GM18505 (cell line): ENCODE data around the gene INO80B.
A peak's percentile ranks its signal among the peaks of the same experiment; 100 is the strongest.

Experiments
- ATAC-seq: cut with Tn5 transposase; IDR thresholded peaks from one replicate; pipeline ENCODE4 v1.9.1; 2021; ENCODE audit not compliant: unreplicated experiment
- POLR2A ChIP-seq: IDR thresholded peaks from 4 replicates; pipeline ENCODE4 v1.6.1; 2011; ENCODE audit warnings: borderline replicate concordance; ENCODE audit not compliant: insufficient read depth, insufficient read length; ENCODE audit errors: extremely low read depth

INO80B gene

DNA sequence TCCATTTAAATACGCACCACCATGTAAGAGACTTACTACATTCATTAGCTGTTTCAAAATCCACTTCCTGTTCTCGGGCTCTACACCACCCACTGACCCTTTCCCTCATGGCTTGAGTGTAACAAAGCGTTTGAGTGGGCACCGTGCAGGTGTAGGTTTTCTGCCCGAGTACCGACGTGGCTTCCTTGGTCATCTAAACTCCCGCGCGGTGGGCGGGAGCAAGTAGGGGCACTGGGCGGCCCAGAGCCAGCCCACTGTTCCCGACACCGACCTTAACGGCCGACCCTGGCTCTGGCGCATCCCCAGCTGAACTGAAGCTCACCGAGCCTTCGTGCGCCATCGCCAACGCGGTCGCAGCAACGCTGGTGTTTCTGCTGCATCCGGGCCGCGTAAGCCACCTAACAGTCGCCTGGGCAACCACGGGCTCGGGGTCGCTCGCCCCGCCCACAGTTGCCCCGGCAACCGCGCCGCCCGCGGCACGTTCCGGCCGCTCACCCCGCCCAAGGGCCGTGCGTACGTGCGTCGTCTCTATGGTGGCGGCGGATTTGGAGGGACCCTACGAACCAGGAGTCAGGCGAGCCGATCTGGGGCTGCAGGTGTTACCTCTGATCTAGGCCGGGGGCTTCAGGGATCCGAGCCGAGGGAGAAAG lies 33.5 kb upstream of the INO80B start, which contains the start of the genes C2orf81 and WDR54:
Gene C2orf81, minus strand, starts transcription at position 399 of the 650 bp plus-strand sequence. Its CDS starts 59 bp downstream, at position 340.
Gene WDR54, plus strand, starts transcription at position 510 of the 650 bp plus-strand sequence. CDS start 424 bp downstream, outside the sequence.
- TF ChIP-seq POLR2A: peak; percentile 90
- ATAC-seq: peak; percentile 86

DNA sequence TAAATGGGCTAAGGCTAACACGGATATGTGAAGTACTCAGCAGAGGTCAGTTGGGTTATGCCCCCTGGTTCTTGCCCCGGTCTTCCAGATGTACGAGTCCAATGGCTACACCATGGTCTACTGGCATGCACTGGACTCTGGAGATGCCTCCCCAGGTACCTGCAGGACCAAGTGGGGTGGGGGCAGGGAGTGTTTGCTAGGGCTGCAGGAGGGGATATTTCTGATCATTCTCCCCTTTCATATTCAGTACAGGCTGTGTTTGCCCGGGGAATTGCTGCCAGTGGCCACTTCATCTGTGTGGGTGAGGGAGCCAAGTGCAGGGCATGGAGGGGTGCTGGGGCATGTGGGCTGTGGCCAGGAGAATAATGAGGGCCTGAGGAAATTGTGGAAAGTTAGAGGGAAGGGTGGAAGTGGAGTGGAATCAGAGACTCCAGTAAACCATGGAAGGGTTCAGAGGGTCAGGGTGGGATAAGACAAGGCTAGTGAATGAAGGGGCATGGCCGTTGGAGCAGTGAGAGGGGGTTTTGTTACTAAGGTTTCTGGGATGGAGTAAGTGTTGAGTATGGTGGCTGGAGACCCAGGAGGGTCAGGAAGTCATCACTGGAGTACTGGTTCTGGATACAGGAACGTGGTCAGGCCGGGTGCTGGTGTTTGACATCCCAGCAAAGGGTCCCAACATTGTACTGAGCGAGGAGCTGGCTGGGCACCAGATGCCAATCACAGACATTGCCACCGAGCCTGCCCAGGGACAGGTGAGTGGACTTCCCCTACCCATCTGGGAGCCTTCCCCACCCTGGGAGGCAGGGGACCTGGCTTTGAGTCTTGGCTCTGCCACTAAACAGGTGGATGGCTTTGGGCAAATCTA lies 31.4 kb upstream of the INO80B start:
- no peak for ATAC-seq
- TF ChIP-seq POLR2A: no peak

DNA sequence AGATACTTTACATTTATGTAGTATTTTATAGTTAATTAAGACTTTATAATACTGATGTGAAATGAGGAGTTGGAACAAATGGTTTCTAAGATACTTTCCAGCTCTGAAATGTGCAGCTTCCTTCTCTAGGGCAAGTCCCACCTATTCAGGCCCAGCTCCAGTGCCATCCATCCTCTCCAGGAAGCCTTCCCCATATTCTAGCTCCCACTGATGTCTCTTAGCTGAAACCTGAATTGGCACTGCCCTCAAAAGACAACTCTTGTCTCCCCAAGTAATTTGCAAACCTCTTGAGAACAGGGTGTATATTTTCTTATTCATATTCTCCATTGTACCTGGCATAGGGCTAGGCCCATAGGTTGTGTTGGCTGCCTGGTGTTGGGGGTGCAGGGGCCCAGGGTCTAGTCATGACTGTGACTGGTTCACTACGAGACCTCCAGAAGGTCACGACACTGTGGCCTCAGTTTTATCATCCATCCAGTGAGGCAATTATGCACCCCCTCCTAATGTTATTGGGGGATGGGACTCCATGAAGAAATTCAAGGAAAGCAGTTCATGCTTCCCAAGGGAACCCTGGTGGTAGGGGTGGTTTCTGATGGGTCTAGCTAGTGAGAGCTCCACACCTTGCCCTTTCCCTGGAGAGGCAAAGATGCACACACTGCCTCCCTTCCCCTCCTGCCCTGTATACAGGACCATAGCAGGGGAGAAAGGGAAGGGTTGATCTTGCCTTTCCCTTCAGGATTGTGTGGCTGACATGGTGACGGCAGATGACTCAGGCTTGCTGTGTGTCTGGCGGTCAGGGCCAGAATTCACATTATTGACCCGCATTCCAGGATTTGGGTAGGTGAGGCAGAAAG lies 30.5 kb upstream of the INO80B start:
- TF ChIP-seq POLR2A: no peak
- no peak for ATAC-seq

DNA sequence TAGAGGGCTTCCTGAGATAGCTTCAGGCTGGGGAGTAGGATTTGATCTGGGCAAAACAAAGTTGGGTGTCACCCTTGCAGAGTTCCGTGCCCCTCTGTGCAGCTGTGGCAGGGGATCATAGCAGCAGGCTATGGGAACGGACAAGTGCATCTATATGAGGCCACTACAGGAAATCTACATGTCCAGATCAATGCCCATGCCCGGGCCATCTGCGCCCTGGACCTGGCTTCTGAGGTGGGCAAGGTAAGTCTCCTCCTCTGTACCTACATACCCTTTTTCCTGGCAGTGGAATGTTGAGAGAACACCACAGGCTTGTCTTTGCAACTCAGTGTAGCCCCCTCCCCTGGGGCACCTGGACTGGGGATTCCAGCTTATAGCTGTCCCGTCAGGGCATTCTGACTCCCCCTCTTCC lies 29.9 kb upstream of the INO80B start:
- ATAC-seq: no peak
- TF ChIP-seq POLR2A: no peak

DNA sequence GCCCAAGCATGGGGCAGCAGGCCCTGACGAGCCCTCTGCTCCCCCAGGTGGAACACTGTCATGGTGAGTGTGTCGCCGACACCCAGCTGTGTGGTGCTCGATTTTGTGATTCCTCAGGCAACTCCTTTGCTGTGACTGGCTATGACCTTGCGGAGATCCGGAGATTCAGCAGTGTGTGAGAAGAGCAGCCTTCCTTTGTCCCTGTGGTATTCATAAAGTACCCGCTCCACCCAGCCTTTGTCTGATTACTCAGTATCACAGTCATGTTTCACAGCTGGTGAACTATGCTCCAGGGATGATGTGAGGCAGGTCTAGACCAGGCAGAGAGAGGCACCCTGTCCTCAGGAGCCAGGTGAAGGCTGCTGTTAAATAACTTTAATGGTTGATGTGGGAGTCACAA lies 29.4 kb upstream of the INO80B start:
- TF ChIP-seq POLR2A: no peak
- ATAC-seq: no peak

DNA sequence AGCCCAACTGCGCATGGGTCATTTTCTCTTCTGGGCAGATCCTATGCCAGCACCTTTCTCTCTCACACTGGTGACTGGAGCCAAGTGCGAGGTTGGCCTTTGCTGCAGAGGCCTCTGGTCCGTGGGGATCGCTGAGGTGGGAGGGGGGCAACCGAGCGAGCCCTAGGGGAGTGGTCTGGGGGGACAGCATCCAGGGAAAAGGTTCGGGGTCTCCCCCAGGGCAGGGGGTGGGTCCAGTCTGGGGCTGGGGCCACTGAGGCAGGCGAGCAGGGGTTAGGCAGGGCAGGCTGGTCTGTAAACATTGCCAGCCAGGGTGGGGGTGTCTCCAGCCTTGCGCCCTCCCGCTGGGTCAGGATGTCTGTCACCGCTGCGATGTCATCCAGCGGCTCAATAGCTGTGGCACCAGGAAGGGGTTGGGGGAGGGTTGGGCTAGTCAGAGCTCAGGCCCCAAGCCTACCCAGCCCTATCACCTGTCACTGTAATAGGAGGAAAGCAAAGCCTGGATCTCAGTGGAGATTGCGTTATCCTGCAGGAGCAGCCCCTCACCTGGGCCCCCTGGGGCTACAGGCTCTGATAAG lies 28.6 kb upstream of the INO80B start:
- ATAC-seq: no peak
- TF ChIP-seq POLR2A: no peak

- ATAC-seq: no peak
- TF ChIP-seq POLR2A: no peak
Measured at GRCh38 chr2:74427551-74427950, 27.3 kb upstream of the INO80B start.

DNA sequence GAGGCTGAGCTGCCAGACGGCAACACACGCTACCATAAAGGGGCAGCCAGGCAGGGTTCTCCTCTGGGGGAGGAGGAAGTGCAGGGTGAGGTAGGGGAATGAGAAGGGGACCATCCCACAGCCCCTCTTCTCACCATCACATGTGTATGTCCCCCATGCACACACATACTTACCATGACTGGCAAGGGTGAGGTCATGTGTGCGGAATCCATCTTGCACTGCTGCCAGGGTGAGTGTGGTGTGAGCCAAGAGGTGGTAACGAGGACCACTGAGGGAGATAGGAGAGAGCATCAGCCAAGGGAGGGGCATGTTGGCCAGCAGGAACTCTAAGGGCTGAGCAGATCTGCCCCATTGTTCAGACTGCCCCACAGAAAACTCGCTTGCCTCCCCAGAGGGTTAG lies 26.2 kb upstream of the INO80B start:
- TF ChIP-seq POLR2A: no peak
- no peak for ATAC-seq

DNA sequence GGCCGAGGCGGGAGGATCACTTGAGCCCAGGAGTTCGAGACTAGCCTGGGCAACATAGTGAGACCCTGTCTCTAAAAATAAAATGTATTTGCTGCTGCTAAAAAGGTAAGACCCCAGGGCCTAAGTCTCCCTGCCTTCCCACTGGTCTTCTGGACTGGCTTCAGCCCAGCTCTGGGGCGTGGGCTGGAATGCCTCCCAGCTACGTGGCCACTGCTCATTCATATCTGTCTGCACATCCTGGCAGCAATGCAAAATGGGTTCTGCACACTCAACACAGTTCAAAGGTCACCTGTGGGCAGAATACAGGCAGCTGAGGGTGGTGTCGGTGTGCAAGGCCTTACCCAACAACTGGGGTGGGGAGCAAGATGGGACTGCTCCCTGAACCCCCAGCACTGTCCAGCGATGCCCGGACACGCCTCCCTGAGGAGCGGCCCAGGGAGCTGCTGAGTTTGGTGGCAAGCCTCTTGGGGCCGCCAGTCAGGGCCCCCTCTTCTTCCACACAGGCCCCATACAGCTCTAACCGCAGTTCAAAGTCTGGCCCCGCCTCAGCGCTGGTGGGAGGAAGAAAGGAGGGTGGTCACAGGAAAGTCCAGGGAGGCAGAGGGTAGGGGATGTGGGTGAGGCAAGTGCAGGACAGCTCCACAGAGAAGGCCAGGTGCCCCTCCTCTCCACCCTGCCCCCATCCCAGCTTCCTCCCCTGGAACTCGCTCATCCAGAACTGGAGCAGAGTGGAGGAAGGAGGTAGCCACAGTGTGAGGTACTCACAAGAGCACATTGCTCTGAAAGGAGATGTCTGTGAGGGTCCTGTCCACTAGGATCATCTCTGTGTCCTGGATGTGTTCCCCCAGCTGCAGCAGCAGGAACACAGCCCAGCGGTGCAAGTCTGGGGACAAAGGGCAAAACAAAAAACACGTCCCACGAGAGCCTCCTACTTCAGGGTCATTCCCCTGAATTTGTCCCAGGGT lies 25.1 kb upstream of the INO80B start:
- no peak for TF ChIP-seq POLR2A

DNA sequence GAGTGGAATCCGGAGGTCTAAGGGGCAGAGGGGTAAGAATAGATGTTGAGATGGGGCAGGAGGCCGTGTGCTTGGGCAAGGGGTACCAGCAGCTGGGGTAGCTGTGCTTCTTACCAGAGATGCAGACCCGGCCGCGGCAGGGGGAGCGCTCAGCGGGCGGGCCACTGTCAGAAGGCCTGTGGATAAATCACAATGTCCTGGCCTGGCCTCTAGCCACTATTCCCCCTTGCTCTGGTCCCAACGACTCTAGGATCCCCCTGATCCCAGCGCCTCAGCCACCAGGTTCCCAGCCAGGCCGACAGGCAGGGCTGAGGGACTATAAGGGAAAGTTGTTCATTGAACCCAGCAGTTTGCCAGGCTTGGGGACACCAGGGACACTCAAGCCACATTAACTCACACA lies 24.4 kb upstream of the INO80B start:
- no peak for ATAC-seq
- TF ChIP-seq POLR2A: no peak

More for the DNA sequence above, 25.1 kb upstream of the INO80B start:
- no peak for ATAC-seq

DNA sequence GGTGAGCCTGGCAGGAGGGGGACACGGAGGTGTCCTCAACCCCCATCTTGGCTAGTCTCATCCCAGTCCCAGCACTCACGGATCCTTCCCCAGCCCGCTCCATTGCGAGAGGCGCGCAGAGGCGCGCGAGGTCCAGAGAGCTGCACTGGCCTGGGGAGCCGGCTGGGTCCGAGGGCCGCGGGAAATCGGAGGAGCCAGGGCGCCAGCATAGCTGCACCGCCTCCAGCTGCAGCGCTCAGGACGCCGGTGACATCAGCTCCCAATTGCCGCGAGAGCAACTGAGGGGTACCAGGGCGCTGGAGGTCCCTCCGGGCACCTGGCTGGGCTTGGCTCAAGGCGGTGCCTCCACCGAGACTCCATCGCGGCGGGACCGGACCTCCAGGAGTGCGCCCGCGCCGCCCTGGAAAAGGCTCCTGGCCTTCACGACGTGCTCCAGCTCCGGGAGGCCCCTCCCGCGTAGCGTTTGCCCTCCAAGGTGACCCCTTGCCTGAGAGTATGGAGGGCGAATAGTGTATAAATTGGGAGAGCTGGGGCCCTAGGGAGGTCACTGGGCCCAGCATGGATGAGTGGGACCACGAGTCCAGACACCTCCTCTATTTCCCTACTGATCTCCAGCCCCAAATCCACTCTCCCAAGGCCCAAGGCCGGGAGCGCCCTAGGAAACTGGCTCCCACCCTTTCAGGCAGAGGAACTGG lies 18.6 kb upstream of the INO80B start:
- no peak for ATAC-seq
- TF ChIP-seq POLR2A: no peak
